Measurements from ENCODE around the gene IGF2R. TPM values are rescaled to one million over a fixed set of nuclear protein-coding genes. Genes with fewer than 3 reads are reported as not detected.

IGF2R gene
- total RNA-seq, 1 donor from 2014 or later, result 161 TPM

GRCh38 chr6:159980474-159980873 is 11.6 kb downstream of the IGF2R start:
- Histone ChIP-seq H3K36me3 (ENCODE audit: control insufficient read depth in 3 of 3, insufficient read depth in 3 of 3, low read length in 3 of 3) (no peaks in the 10 kb centered on the region), H3K27ac (ENCODE audit: low read depth, low read length) (no peak overlapping the region), H3K4me1 (ENCODE audit: control insufficient read depth in 3 of 3, insufficient read depth in 3 of 3, low read length in 3 of 3) (peaks cover 80 to 84% (median 82%) of the 10 kb centered on the region in 3 donors), H3K9ac (ENCODE audit: low read depth in 1 of 3, low read length in 3 of 3) (no peak overlapping the region), H3K27me3 (ENCODE audit: control insufficient read depth in 3 of 3, insufficient read depth in 3 of 3, low read length in 3 of 3) (no peaks in the 10 kb centered on the region), H3K4me3 (ENCODE audit: low read length in 3 of 3) (no peak overlapping the region), H3K9me3 (ENCODE audit: control insufficient read depth in 3 of 3, low read length in 3 of 3) (no peaks in the 10 kb centered on the region)

GRCh38 chr6:159981071-159981402 is 12.2 kb downstream of the IGF2R start:
- Histone ChIP-seq H3K27me3 (ENCODE audit: control insufficient read depth in 3 of 3, insufficient read depth in 3 of 3, low read length in 3 of 3) (no peaks in the 10 kb centered on the region), H3K9ac (ENCODE audit: low read depth in 1 of 3, low read length in 3 of 3) (peak overlapping the region in 2 of 3 donors; percentile 45 to 65), H3K4me1 (ENCODE audit: control insufficient read depth in 3 of 3, insufficient read depth in 3 of 3, low read length in 3 of 3) (peaks cover 83 to 88% (median 84%) of the 10 kb centered on the region in 3 donors), H3K27ac (ENCODE audit: low read depth, low read length) (peak overlapping the region; percentile 71), H3K36me3 (ENCODE audit: control insufficient read depth in 3 of 3, insufficient read depth in 3 of 3, low read length in 3 of 3) (no peaks in the 10 kb centered on the region), H3K9me3 (ENCODE audit: control insufficient read depth in 3 of 3, low read length in 3 of 3) (no peaks in the 10 kb centered on the region), H3K4me3 (ENCODE audit: low read length in 3 of 3) (peak overlapping the region in 1 of 3 donors; percentile 52)

- peak overlapping the region; percentile 37 to 54 (median 52) for H3K4me3 ChIP-seq (ENCODE audit: low read length in 3 of 3)
These were observed 12.7 kb downstream of the IGF2R start for GRCh38 chr6:159981403-159982245.

GRCh38 chr6:159982731-159983506 is 14.0 kb downstream of the IGF2R start:
- no peaks in the 10 kb centered on the region for H3K36me3 ChIP-seq (ENCODE audit: control insufficient read depth in 3 of 3, insufficient read depth in 3 of 3, low read length in 3 of 3)
- peak overlapping the region in 1 of 3 donors; percentile 24 for H3K4me3 ChIP-seq (ENCODE audit: low read length in 3 of 3)
- H3K27ac ChIP-seq (ENCODE audit: low read depth, low read length), result peak overlapping the region; percentile 71

More at GRCh38 chr6:159981403-159982245, 12.7 kb downstream of the IGF2R start:
- peaks cover 78 to 88% (median 83%) of the 10 kb centered on the region in 3 donors for H3K4me1 ChIP-seq (ENCODE audit: control insufficient read depth in 3 of 3, insufficient read depth in 3 of 3, low read length in 3 of 3)
- H3K27ac ChIP-seq (ENCODE audit: low read depth, low read length), result peak overlapping the region; percentile 71
- H3K9me3 ChIP-seq (ENCODE audit: control insufficient read depth in 3 of 3, low read length in 3 of 3), result no peaks in the 10 kb centered on the region
- no peaks in the 10 kb centered on the region for H3K27me3 ChIP-seq (ENCODE audit: control insufficient read depth in 3 of 3, insufficient read depth in 3 of 3, low read length in 3 of 3)
- H3K36me3 ChIP-seq (ENCODE audit: control insufficient read depth in 3 of 3, insufficient read depth in 3 of 3, low read length in 3 of 3), result no peaks in the 10 kb centered on the region
- H3K9ac ChIP-seq (ENCODE audit: low read depth in 1 of 3, low read length in 3 of 3), result peak overlapping the region in 2 of 3 donors; percentile 45 to 65

GRCh38 chr6:159983641-159984080 is 14.8 kb downstream of the IGF2R start:
- H3K4me1 ChIP-seq (ENCODE audit: control insufficient read depth in 3 of 3, insufficient read depth in 3 of 3, low read length in 3 of 3), result peaks cover 67 to 71% (median 67%) of the 10 kb centered on the region in 3 donors
- no peaks in the 10 kb centered on the region for H3K27me3 ChIP-seq (ENCODE audit: control insufficient read depth in 3 of 3, insufficient read depth in 3 of 3, low read length in 3 of 3)
- H3K27ac ChIP-seq (ENCODE audit: low read depth, low read length), result no peak overlapping the region
- H3K4me3 ChIP-seq (ENCODE audit: low read length in 3 of 3), result peak overlapping the region in 1 of 3 donors; percentile 24
- H3K9ac ChIP-seq (ENCODE audit: low read depth in 1 of 3, low read length in 3 of 3), result no peak overlapping the region
- H3K9me3 ChIP-seq (ENCODE audit: control insufficient read depth in 3 of 3, low read length in 3 of 3), result no peaks in the 10 kb centered on the region
- H3K36me3 ChIP-seq (ENCODE audit: control insufficient read depth in 3 of 3, insufficient read depth in 3 of 3, low read length in 3 of 3), result no peaks in the 10 kb centered on the region

More at GRCh38 chr6:159982731-159983506, 14.0 kb downstream of the IGF2R start:
- no peaks in the 10 kb centered on the region for H3K9me3 ChIP-seq (ENCODE audit: control insufficient read depth in 3 of 3, low read length in 3 of 3)
- H3K9ac ChIP-seq (ENCODE audit: low read depth in 1 of 3, low read length in 3 of 3), result no peak overlapping the region
- no peaks in the 10 kb centered on the region for H3K27me3 ChIP-seq (ENCODE audit: control insufficient read depth in 3 of 3, insufficient read depth in 3 of 3, low read length in 3 of 3)
- peaks cover 69 to 75% (median 72%) of the 10 kb centered on the region in 3 donors for H3K4me1 ChIP-seq (ENCODE audit: control insufficient read depth in 3 of 3, insufficient read depth in 3 of 3, low read length in 3 of 3)

- Histone ChIP-seq H3K27me3 (ENCODE audit: control insufficient read depth in 3 of 3, insufficient read depth in 3 of 3, low read length in 3 of 3) (no peaks in the 10 kb centered on the region), H3K36me3 (ENCODE audit: control insufficient read depth in 3 of 3, insufficient read depth in 3 of 3, low read length in 3 of 3) (no peaks in the 10 kb centered on the region), H3K9me3 (ENCODE audit: control insufficient read depth in 3 of 3, low read length in 3 of 3) (no peaks in the 10 kb centered on the region), H3K9ac (ENCODE audit: low read depth in 1 of 3, low read length in 3 of 3) (no peak overlapping the region), H3K4me3 (ENCODE audit: low read length in 3 of 3) (no peak overlapping the region), H3K4me1 (ENCODE audit: control insufficient read depth in 3 of 3, insufficient read depth in 3 of 3, low read length in 3 of 3) (peaks cover 67 to 71% (median 67%) of the 10 kb centered on the region in 3 donors), H3K27ac (ENCODE audit: low read depth, low read length) (no peak overlapping the region)
These were observed 15.4 kb downstream of the IGF2R start for GRCh38 chr6:159984268-159984786.

- H3K4me1 ChIP-seq (ENCODE audit: control insufficient read depth in 3 of 3, insufficient read depth in 3 of 3, low read length in 3 of 3), result peaks cover 61 to 72% (median 67%) of the 10 kb centered on the region in 3 donors
- no peaks in the 10 kb centered on the region for H3K36me3 ChIP-seq (ENCODE audit: control insufficient read depth in 3 of 3, insufficient read depth in 3 of 3, low read length in 3 of 3)
- no peaks in the 10 kb centered on the region for H3K27me3 ChIP-seq (ENCODE audit: control insufficient read depth in 3 of 3, insufficient read depth in 3 of 3, low read length in 3 of 3)
- H3K4me3 ChIP-seq (ENCODE audit: low read length in 3 of 3), result no peak overlapping the region
- no peaks in the 10 kb centered on the region for H3K9me3 ChIP-seq (ENCODE audit: control insufficient read depth in 3 of 3, low read length in 3 of 3)
- H3K9ac ChIP-seq (ENCODE audit: low read depth in 1 of 3, low read length in 3 of 3), result no peak overlapping the region
- H3K27ac ChIP-seq (ENCODE audit: low read depth, low read length), result no peak overlapping the region
These were observed 16.5 kb downstream of the IGF2R start for GRCh38 chr6:159985296-159985945.

GRCh38 chr6:159988983-159989454 is 20.1 kb downstream of the IGF2R start:
- Histone ChIP-seq H3K4me1 (ENCODE audit: control insufficient read depth in 3 of 3, insufficient read depth in 3 of 3, low read length in 3 of 3) (peaks cover 27 to 43% (median 34%) of the 10 kb centered on the region in 3 donors), H3K36me3 (ENCODE audit: control insufficient read depth in 3 of 3, insufficient read depth in 3 of 3, low read length in 3 of 3) (peaks cover 0 to 7% (median 4%) of the 10 kb centered on the region in 3 donors), H3K9ac (ENCODE audit: low read depth in 1 of 3, low read length in 3 of 3) (no peak overlapping the region), H3K27ac (ENCODE audit: low read depth, low read length) (no peak overlapping the region), H3K4me3 (ENCODE audit: low read length in 3 of 3) (no peak overlapping the region), H3K9me3 (ENCODE audit: control insufficient read depth in 3 of 3, low read length in 3 of 3) (no peaks in the 10 kb centered on the region), H3K27me3 (ENCODE audit: control insufficient read depth in 3 of 3, insufficient read depth in 3 of 3, low read length in 3 of 3) (no peaks in the 10 kb centered on the region)
